BE2C (cell line): ENCODE results near the gene ZSCAN10.

Source experiments
- DNase-seq: peaks from one replicate; pipeline ENCODE4 v3.0.0-alpha.2; 2020
- H3K27me3 ChIP-seq: fragments of 250-450 bp; sonication (Bioruptor Pico); 2 replicates; pipeline ENCODE4 v1.5.1; 2020; ENCODE audit warnings: mild to moderate bottlenecking
- H3K36me3 ChIP-seq: fragments of 250-450 bp; sonication (Bioruptor Pico); 2 replicates; pipeline ENCODE4 v1.5.1; 2020; ENCODE audit warnings: mild to moderate bottlenecking
- H3K4me1 ChIP-seq: fragments of 250-450 bp; sonication (Bioruptor Pico); 2 replicates; pipeline ENCODE4 v1.5.1; 2020
- H3K4me3 ChIP-seq: 2 replicates; pipeline ENCODE4 v1.5.1; 2011; ENCODE audit warnings: low read depth, low read length
- H3K9me3 ChIP-seq: fragments of 250-450 bp; sonication (Bioruptor Pico); 2 replicates; pipeline ENCODE4 v1.5.1; 2020
- TF ChIP-seq, protein P1 (sequence below): IDR thresholded peaks from 2 replicates; pipeline ENCODE4 v1.5.1; 2012; ENCODE audit warnings: mild to moderate bottlenecking, low read depth, low read length

The ZSCAN10 gene

DNA sequence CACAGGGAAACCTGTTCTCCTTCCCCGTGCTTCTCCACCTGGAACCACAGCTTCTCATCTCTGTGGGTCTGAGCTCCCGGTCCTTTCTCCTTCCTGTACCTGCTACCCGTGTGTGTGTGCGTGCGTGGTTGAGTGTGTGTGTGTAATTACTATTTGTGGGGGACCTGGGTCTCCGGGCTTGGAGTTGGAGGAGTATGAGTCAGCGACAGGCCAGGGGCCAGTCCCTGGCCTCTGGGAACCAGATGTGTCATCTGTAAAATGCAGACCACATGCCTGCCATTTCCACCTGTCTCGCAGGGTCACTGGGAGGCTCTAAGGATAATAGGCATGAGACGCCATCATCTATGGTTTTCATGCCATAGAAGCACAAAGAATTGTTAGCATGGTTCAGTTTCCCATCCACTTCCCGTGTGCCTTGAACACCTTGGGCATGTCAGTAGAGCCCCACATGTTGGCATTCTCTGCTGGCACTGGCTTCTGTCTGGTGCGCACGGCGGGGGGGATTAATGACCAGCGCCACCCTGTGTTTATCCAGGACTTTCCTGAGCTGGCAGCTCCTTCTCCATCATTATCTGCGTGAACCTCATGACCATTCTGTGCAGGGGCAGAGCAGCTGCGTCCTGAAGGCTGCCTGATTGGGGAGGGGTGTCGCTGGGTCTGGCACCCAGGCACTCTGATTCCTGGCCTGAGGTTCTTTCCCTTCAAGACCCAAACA, 14.8 kb upstream of the ZSCAN10 start:
- TF ChIP-seq, protein P1, sequence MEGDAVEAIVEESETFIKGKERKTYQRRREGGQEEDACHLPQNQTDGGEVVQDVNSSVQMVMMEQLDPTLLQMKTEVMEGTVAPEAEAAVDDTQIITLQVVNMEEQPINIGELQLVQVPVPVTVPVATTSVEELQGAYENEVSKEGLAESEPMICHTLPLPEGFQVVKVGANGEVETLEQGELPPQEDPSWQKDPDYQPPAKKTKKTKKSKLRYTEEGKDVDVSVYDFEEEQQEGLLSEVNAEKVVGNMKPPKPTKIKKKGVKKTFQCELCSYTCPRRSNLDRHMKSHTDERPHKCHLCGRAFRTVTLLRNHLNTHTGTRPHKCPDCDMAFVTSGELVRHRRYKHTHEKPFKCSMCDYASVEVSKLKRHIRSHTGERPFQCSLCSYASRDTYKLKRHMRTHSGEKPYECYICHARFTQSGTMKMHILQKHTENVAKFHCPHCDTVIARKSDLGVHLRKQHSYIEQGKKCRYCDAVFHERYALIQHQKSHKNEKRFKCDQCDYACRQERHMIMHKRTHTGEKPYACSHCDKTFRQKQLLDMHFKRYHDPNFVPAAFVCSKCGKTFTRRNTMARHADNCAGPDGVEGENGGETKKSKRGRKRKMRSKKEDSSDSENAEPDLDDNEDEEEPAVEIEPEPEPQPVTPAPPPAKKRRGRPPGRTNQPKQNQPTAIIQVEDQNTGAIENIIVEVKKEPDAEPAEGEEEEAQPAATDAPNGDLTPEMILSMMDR = peak; percentile 46
- Histone ChIP-seq H3K4me1 (no peaks in the 10 kb centered on the region; the same call in 1 of the 2 replicates), H3K4me3 (peak overlapping the region; percentile 96), H3K36me3 (peaks cover 11% of the 10 kb centered on the region; the same call in 1 of the 2 replicates), H3K27me3 (no peaks in the 10 kb centered on the region), H3K9me3 (no peaks in the 10 kb centered on the region)
- DNase-seq = peak; percentile 51

DNA sequence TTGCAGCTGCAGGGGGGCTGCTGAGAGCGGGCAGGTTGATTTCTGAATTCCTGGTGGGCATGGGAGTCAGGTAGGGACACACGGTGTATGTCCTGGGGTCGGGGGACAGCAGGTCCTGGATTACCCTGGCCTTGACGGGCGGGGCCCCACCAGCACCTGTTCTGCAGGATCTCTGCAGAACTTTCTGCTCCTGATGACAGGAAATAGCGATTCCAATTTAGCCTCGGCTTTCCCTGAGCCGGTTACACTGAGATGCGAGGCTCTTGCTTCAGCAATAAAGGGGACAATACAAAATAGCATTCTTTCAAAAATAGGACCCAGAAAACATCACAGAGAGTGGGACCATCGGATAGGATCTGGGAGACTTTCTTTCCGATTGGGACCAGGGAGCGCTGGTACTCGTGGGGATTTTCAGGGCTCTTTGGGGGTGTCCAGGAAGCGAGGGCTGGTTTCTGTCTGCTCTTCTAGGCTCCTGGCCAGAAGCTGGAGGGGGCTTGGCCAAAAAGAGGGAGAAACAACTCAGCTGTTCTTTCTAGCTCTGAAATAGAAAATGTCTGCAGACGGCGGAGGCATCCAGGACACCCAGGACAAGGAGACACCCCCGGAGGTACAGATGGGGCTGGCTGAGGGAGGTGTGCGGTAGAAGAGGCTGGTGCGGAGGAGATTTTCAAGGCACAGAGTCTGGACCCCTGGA, 13.9 kb upstream of the ZSCAN10 start:
- TF ChIP-seq, protein P1 = no peak
- Histone ChIP-seq H3K4me1 (no peaks in the 10 kb centered on the region; the same call in 1 of the 2 replicates), H3K27me3 (no peaks in the 10 kb centered on the region), H3K36me3 (peaks cover 7% of the 10 kb centered on the region; the same call in 1 of the 2 replicates), H3K9me3 (no peaks in the 10 kb centered on the region), H3K4me3 (peak overlapping the region; percentile 96)
- DNase-seq = no peak

DNA sequence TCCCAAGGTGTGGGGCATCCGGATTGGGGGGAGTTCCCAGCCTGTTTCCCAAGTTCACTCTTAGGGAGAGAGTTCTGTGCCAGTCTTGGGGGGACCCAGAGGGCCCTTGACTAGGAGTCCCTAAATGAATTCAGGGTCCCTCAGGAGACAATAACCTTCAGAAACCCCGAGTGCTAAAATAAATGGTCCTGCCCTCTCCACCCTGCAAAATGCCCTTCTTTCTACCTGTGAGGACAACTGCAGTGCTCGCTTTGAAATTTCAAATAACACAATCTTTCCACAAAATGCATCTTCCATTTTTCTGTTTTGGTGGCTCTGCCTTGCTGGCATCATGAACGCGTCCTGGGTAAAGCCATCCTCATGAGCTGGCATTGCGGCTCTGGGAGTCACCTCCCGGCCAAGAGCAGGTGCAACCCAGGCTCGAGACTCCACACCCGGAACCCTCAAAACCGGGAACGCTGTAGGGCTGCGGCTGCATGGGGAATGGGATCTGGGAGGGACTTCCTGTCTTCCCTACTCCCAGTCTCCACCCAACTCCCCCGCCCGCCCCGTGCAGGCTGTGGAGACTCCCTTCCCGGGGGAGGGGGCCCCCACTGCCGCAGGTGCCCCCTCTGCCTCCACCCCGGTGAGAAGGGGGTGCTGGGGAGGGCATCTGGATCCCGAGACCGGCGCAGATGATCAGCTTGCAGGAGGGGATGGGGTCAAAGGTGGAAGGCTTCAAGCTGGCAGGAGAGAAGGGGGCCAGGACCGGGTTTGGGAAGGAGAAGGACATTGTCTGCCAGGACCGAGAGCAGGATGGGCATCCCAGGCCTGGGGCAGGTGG, 13.2 kb upstream of the ZSCAN10 start, which contains the start of gene ZNF205:
Gene ZNF205, plus strand, starts transcription at position 529 of the 823 bp plus-strand sequence. CDS start 845 bp downstream, outside the sequence.
- Histone ChIP-seq H3K9me3 (no peaks in the 10 kb centered on the region), H3K27me3 (no peaks in the 10 kb centered on the region), H3K4me3 (peak within 1 kb of the TSS; percentile 96), H3K36me3 (peaks cover 7% of the 10 kb centered on the region; the same call in 1 of the 2 replicates), H3K4me1 (no peaks in the 10 kb centered on the region; the same call in 1 of the 2 replicates)
- TF ChIP-seq, protein P1 = no peak
- peak; percentile 82 for DNase-seq

DNA sequence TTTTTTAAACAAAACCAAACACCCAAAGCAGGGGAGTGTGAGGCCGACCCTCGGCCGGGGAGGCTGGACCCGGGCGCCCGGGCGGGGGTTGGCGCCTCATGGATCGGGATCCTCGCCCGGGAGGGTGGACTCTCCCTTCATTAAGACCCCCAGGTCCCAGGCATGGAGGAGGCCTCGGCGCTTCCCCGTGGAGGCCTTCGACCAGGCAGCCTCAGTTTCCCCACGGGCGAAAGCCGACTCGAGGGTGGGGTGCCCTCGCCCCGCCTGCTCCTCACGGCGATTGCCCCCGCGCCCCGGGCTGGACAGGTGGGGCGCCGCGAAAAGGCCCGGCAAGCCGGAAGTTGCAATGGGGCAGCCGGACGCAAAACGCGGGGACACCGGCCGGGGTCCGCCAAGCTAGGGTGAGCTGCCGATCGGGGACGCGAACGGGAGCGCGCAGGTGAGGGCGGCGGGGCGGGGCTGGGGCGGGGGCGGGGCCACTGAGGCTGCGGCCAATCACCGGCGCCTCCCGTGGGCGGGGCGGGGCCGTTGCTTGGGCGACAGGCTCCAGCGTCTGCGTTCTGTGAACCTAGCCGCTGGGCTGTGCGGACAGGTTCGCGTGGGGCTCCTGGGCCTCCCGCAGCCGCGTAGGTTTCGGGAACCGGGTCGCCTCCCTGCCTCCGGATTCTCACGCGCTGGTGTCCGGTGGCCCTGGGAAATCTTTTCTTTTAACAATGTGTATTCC, 7.3 kb upstream of the ZSCAN10 start:
- Histone ChIP-seq H3K4me3 (peak overlapping the region; percentile 79), H3K9me3 (no peaks in the 10 kb centered on the region), H3K4me1 (no peaks in the 10 kb centered on the region), H3K36me3 (no peaks in the 10 kb centered on the region), H3K27me3 (no peaks in the 10 kb centered on the region)
- TF ChIP-seq, protein P1 = no peak
- peak; percentile 95 for DNase-seq

DNA sequence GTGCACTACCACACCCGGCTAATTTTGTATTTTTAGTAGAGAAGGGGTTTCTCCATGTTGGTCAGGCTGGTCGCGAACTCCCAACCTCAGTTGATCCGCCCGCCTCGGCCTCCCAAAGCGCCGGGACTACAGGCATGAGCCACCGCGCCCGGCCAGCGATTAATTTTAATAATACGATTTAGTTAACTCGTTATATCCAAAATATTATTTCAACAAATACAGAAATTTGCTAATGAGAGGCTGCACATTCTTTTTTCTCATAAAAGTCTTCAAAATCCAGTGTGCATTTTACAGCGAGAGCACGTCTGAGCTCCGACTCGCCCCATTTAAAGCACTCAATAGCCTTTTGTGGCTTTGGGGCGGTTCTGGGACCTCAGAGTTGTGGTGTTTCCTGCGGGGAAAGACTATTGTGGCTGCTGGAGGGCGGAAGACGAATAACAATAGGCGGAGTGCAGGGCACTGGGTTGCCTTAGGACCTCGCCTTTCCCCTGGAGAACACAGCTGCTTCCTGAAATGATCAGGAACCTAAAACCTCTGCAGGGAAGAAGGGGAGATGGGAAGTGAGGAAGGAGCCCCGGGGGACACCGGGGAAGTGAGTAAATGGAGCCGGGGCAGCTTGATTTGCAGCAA, 2.9 kb upstream of the ZSCAN10 start:
- no peaks in the 10 kb centered on the region for H3K27me3 ChIP-seq
- H3K36me3 ChIP-seq = no peaks in the 10 kb centered on the region
- no peaks in the 10 kb centered on the region for H3K9me3 ChIP-seq
- TF ChIP-seq, protein P1 = no peak
- H3K4me3 ChIP-seq = no peak overlapping the region
- peaks cover 3% of the 10 kb centered on the region; the same call in 1 of the 2 replicates for H3K4me1 ChIP-seq
- no peak for DNase-seq
